GM23338 (cell line): Measurements from ENCODE around the gene SIMC1.
"Not testable (repeated sequence)": the region's sequence is repeated elsewhere in the genome, so short reads cannot be mapped to it uniquely, and the experiment has no call there.

Experiments used
- CTCF ChIP-seq, 2 experiments: fragments of 200-600 bp in 1 of 2; sonication (generic) in 1 of 2; conservative IDR thresholded peaks; 2 replicates each; pipeline versions ENCODE4 v1.5.1 to v1.6.1; 2016 to 2017; ENCODE audit warnings: antibody characterized with exemption in 2 of 2, low read depth in 2 of 2, mild to moderate bottlenecking in 2 of 2, moderate library complexity in 1 of 2
- ETS1 ChIP-seq: IDR thresholded peaks from 2 replicates; pipeline ENCODE4 v1.6.1; 2016; ENCODE audit warnings: antibody characterized with exemption
- EZH2 ChIP-seq: fragments of 200-600 bp; sonication (generic); IDR thresholded peaks from one replicate; pipeline ENCODE4 v1.8.0; 2017; ENCODE audit warnings: antibody characterized with exemption, mild to moderate bottlenecking, low read depth; ENCODE audit not compliant: unreplicated experiment
- EZH2phosphoT487 ChIP-seq: fragments of 200-600 bp; sonication (generic); IDR thresholded peaks from one replicate; pipeline ENCODE4 v1.8.1; 2018; ENCODE audit warnings: antibody characterized with exemption; ENCODE audit not compliant: unreplicated experiment
- JUNB ChIP-seq: IDR thresholded peaks from one replicate; pipeline ENCODE4 v1.6.1; 2016; ENCODE audit warnings: antibody characterized with exemption; ENCODE audit not compliant: unreplicated experiment
- POLR2AphosphoS5 ChIP-seq: IDR thresholded peaks from 2 replicates; pipeline ENCODE4 v1.6.1; 2016; ENCODE audit warnings: antibody characterized with exemption, low read depth
- REST ChIP-seq: IDR thresholded peaks from one replicate; pipeline ENCODE4 v1.6.1; 2018; ENCODE audit warnings: antibody characterized with exemption; ENCODE audit not compliant: unreplicated experiment
- ZNF462 ChIP-seq: fragments of 250-450 bp; sonication (Bioruptor Pico); IDR thresholded peaks from 2 replicates; pipeline ENCODE4 v1.5.0; 2020; ENCODE audit warnings: mild to moderate bottlenecking, moderate library complexity

DNA sequence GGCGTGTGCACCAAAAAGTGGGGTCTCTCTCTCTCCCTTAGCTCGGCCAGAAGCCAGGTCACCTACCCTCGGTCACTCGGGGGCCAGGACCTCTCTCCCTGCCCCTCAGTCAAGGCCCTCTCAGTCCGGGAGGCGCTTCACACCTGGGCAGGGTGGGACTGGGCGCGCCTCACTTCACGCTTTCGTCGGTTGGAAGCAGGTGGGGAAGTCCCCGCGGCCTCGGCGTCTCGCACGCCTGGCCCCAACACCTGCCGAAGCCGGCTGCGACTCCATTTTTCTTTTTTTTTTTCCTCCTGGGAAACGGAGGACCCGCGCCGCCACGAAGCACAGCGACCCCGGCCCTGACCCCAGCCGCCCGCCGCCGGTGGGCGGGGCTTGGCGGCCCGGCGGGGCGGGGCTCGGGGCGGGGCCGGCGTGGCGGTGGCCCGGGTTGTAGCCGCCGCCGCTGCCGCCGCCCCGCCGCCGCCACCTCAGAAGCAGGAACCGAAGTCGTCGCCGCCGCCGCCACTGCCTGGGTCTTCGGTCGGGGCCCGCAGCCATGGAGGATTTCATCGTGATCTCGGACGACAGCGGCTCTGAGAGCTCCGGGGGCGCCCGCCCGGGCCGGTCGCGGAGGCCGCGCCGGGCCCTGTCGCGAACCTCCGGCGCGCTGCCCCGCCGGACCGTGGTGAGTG lies at the start of gene SIMC1:
- TF ChIP-seq POLR2AphosphoS5 = peak; percentile 25; the same call in 1 of the 2 replicates
- not testable (repeated sequence) for TF ChIP-seq CTCF (conservative IDR thresholded peaks at IDR 0.05; ENCODE audit: low read depth in 2 of 2); EZH2; REST; EZH2phosphoT487; JUNB; ETS1; ZNF462 (CRISPR knock-in tag)
